Left cardiac atrium (tissue), 4 donors: ENCODE results near the gene MSI2. TPM values are rescaled to one million over a fixed set of nuclear protein-coding genes. Genes with fewer than 3 reads are reported as not detected.

Experiments used
- ATAC-seq, 2 donors: fragments of 200-7000 bp; cut with Tn5 transposase; one replicate each; pipeline ENCODE4 v1.9.1; 2020; ENCODE audit warnings: mild to moderate bottlenecking in 2 of 2, moderate library complexity in 2 of 2
- DNase-seq: peaks from one replicate; pipeline ENCODE4 v3.0.0-alpha.2; 2020
- intact Hi-C, 2 donors: fragments of 100-400 bp; cut with DNase I; formaldehyde crosslinking; loops; one replicate each; pipeline versions ENCODE4 v1.14.1 to v1.15.1; 2022 to 2023
- total RNA-seq, 2 donors: library from RNA; stranded (reverse); fragmentation: NEBNext Ultra II Directional; extraction: Animal tissue kit (Norgen Biotek cat#: 25700); gene quantifications; one replicate each; pipeline ENCODE4 v1.2.1, GENCODE V29; 2021
- donor health status: DM: no; HTN: yes; CAD: no.
- donor health status: DM: no; HTN: yes; CAD: no; lungs with severe emphysema.
- donor health status: DM: yes; HTN: yes; CAD: no.
- donor health status: Dilated cardiomyopathy.

Gene MSI2
- total RNA-seq, 2 donors from 2014 or later: 84.1 to 95.5 TPM

- intact Hi-C loops: no loop called here
- ATAC-seq: no peak
- no peak for DNase-seq
These were observed 178.0 kb downstream of the MSI2 start for GRCh38 chr17:57434361-57434760.

DNA sequence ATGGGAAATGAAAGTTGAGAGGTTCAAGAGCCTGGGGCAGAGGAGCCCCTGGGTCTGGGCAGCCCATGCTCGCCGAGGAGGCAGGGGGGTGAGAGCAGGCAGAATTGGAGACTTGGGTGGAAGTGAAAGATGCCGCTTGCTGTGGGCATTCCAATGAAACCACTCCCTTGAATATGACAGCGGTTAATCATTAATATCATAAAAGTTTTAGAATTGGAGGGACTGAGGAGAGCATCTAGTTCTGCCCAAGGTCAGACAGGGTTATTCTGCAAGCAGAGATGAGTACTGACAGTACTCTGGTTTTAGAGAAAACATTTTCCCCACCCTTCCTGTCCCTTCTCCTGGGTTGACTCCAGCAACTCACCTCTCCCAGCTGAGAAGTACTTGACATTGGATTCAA, 180.2 kb downstream of the MSI2 start:
- ATAC-seq (no peak), DNase-seq (no peak)
- intact Hi-C loops: no loop called here

DNA sequence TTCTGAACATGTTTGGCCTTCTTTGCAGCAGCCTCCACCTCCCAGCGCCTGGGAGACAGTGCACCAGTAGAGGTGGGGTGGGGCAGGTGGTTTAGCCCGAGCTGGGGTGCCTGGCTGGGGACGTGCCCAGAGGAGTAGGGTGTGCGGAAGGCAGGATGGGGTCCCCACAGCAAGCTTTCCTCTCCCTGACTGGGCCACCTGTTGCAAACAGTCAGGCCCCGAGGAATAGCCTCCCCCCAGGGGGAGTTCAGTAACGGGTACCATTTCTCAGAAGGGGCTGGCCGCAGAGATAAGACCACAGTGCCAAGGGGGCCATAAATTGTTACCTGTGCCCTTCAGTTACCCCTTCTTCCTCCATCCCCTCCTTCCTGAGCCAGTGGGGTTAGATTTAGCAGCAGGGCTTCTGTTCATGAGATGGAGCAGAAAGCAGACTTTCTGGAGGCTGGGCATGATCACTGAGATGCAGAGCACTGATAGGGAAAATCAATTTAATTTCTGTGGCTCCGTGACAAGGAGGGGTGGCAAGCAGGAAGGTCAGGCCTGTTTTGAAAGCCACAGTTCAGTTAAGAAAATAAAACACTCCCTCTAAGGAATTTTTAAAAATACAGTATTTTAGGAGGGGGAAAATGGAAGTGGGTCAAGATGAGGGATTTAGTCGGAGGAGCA, 181.9 kb downstream of the MSI2 start:
- intact Hi-C loops: no loop called here
- DNase-seq (no peak), ATAC-seq (no peak)

DNA sequence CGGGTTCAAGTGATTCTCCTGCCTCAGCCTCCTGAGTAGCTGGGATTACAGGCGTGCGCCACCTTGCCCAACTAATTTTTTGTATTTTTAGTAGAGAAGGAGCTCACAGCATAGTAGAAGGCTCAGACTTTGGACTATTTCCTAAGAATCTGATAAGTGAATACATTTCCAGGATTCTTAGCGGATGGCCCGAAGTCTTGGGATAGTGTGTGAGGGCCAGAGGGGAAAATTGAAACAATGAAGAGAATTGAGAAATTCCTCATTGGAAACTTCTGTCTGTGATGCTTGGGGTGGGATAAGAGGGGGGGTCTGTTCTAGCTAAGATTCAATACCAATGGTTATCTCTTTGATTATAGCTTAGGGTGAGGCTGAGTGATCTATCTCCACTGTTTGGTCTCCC, 183.3 kb downstream of the MSI2 start:
- DNase-seq (no peak), ATAC-seq (no peak)
- intact Hi-C loops: loop anchor here in 1 of 2 donors (10.0 kb wide), 1 partner anchor 225 kb away; no protein-coding TSS in a partner anchor

GRCh38 chr17:57440522-57441269, 184.4 kb downstream of the MSI2 start:
- ATAC-seq (peak; percentile 67 to 86), DNase-seq (peak; percentile 87)
- intact Hi-C loops: loop anchor here in 1 of 2 donors (10.0 kb wide), 1 partner anchor 224 kb away; no protein-coding TSS in a partner anchor

- DNase-seq (no peak), ATAC-seq (peak in 1 of 2 donors; percentile 13)
- intact Hi-C loops: loop anchor here in 1 of 2 donors (10.0 kb wide), 1 partner anchor 224 kb away; no protein-coding TSS in a partner anchor
These were observed 184.9 kb downstream of the MSI2 start for GRCh38 chr17:57441270-57441600.

- ATAC-seq (no peak), DNase-seq (no peak)
- intact Hi-C loops: loop anchor here in 1 of 2 donors (10.0 kb wide), 1 partner anchor 222 kb away; no protein-coding TSS in a partner anchor
These were observed 186.1 kb downstream of the MSI2 start for GRCh38 chr17:57442401-57442823.

GRCh38 chr17:57442914-57443571, 186.7 kb downstream of the MSI2 start:
- DNase-seq (peak; percentile 59), ATAC-seq (peak; percentile 10 to 32)
- intact Hi-C loops: loop anchor here in 1 of 2 donors (10.0 kb wide), 1 partner anchor 222 kb away; no protein-coding TSS in a partner anchor

DNA sequence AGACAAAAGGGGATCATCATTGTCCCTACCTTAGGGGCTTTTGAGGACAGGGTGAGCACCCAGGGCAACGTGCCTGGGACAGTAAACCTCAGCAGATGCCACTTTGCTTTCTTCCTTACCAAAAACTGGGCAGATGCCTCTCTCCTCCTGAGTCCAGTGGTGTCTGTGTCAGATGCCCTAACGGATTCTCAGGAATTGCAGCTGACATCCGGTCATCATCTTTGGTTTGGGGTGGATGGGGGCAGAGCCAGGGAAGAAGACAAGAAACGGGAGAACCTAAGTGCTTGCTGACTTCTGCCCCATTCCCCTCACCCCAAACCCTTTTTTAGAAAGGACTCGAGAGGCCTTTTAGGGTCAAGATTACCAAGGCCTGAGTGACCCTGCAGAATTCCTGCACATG, 187.5 kb downstream of the MSI2 start:
- intact Hi-C loops: loop anchor here in 1 of 2 donors (10.0 kb wide), 1 partner anchor 221 kb away; no protein-coding TSS in a partner anchor
- ATAC-seq (no peak), DNase-seq (no peak)

DNA sequence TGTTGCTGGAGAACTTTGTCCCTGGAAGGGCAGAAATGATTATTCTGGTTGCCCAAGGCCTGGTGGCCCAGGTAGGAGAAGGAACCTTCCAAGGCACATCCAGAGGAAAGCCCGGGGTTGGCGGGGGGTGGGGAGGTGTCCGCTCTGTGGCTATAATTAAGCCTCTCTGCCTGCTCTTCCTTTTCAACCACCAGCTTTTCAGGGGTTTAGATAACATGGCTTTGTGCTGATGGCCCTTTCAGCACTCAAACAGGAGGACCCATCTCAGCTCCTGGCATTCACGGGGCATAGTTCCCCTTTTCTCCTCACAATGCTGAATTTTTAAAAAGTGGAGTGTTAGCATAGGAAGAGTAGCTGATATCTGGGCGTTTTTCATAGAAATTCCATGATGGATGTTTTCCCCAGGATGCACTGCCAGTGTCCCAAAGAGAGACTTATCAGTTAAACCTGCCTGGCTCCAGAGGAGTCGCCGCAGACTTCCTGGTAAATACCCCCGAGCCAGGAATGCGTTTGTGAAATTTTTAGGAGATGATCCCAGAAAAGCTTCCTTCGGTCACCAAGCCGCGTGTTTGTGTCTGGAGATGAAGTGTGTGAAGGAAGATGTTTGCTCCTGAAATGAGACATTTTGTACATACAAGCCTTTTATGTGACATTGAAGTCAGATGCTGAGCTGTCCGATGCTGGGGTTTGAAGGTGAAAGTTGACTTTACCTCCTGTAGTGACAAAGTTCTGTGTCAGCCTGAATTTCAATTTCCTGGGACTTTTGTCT, 188.5 kb downstream of the MSI2 start:
- ATAC-seq (peak in 1 of 2 donors; percentile 25), DNase-seq (peak; percentile 45)

DNA sequence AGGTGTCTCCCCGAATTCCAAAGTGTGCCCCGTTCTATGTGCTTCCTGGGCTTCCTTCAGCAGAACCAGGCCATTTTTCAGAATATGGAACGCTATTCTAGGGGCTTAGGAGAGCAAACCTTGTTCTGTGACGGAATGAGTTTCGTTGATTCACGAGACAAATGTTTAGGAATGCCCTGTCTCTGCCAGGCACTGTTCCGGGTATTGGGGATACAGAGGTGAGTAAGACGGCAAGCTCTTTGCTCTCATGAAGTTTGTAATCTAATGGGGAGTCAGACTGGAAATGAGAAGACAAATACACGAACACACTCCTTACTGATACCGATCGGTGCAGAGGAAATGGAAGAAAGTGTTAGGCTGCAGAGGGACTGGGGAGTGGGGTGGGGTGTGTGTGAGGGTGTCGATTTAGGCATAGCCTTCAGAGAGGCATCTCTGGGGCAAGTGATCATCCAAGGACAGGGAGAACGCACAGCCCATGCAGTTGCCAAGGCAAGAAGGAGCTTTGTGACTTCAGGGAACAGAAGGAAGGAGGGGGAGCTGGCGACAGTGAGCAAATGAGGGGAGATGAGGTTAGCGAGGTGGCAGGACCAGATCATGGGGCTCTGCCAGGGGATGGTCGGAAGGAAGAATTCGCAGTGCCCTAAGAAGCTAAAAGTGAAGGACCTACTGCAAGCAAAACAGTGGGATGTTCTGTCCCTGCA, 189.6 kb downstream of the MSI2 start:
- DNase-seq: no peak
- no peak for ATAC-seq
- intact Hi-C loops: loop anchor here in 1 of 2 donors (10.0 kb wide), 1 partner anchor 219 kb away; no protein-coding TSS in a partner anchor

More for the DNA sequence above, 188.5 kb downstream of the MSI2 start:
- intact Hi-C loops: loop anchor here in 1 of 2 donors (10.0 kb wide), 1 partner anchor 220 kb away; no protein-coding TSS in a partner anchor

GRCh38 chr17:57447357-57447989, 191.2 kb downstream of the MSI2 start:
- ATAC-seq: no peak
- intact Hi-C loops: loop anchor here in 1 of 2 donors (10.0 kb wide), 1 partner anchor 217 kb away; no protein-coding TSS in a partner anchor
- no peak for DNase-seq

DNA sequence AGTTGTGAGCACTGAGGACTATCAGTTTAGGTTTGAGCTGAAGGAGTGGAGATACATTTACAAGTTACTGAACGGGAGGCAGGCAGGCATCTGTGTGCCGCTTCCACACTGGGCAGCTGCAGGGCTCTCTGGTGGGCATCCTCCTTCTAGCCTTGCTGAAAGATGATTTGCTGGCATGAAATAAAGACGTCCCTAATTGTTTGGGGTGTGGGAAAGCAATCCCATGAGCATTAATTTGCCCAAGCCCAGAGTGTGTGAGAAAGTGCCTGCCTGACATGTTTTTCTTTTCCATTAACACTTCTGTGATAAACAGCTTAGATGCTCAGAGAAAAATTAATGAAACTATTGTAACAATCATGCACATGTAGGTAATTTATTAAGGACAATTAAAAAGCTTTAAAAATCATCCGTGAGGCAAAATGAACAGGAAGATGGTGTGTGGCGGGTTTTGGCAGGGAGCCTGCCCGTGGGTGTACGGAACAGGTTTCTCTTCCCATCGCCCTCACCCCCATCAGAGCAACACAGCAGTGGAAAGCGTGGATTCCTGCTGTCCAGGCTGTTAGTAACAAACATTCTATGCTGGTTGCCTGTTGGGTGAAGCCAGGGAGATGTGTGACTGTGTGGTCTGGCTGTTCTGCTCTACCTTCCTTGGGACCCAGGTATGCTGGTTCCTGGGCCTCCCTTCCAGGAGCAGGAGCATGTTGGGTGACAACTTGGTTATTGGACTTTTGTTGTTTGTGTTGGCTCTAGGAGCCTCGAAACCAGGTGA, 191.9 kb downstream of the MSI2 start:
- DNase-seq (no peak), ATAC-seq (no peak)
- intact Hi-C loops: loop anchor here in 1 of 2 donors (10.0 kb wide), 1 partner anchor 217 kb away; no protein-coding TSS in a partner anchor

DNA sequence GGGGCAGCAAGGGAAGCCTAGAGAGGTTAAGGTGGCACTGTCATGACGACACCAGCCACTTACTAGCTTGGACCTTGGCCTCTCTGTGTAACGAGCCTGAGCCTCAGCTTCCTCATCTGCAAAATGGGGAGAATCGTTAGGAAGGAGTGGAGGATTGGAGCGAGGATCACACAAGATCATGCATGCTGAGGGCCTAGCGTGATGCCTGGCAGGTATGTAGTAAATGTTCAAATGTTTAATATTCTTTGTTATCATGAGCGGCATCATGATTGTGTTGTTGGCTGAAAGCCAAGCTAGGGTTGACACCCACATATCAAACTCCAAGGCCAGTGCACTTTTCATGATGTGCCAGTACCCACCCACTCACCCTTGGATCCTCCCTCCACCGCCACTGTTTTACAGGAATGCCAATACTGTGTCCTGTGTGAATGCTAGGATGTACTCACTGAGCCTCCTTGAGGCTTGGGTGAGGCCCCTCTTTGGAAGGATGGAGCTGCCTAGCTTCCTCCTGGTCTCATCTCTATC, 192.5 kb downstream of the MSI2 start:
- DNase-seq (no peak), ATAC-seq (no peak)
- intact Hi-C loops: loop anchor here in 1 of 2 donors (10.0 kb wide), 1 partner anchor 216 kb away; no protein-coding TSS in a partner anchor

DNA sequence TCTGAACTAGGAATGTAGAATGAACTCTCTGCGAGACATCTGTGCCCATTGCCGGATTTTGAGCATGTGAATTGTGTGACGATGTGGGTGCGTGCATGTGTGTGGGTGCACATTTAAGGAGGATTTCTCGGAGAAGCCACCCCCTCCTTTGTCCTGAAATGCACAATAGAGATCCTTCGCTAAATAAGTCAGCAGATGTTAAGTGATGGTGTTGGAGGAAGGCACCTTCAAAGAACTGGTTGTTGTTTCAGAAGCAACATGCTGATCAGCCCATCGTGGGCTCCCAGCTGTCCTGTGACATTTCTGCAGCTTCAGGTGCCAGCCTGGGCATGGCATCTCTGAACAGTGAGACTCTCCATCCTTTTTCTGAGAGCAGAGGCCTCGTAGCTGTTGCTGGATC, 194.9 kb downstream of the MSI2 start:
- ATAC-seq (no peak), DNase-seq (no peak)
- intact Hi-C loops: no loop called here

- ATAC-seq: no peak
- intact Hi-C loops: no loop called here
- no peak for DNase-seq
These were observed 195.3 kb downstream of the MSI2 start for GRCh38 chr17:57451643-57452042.
